IMR-90 (cell line): ENCODE data around the gene ZNF385C.

Source experiments
- ELK1 ChIP-seq: fragments of 150-350 bp; IDR thresholded peaks from 2 replicates; pipeline ENCODE4 v1.6.1; 2016; ENCODE audit warnings: low read depth, mild to moderate bottlenecking, low read length, moderate library complexity, borderline replicate concordance
- POLR2A ChIP-seq: IDR thresholded peaks from 2 replicates; pipeline ENCODE4 v1.6.1; 2012; ENCODE audit warnings: mild to moderate bottlenecking, low read depth, low read length
- SMC3 ChIP-seq: fragments of 150-350 bp; IDR thresholded peaks from 2 replicates; pipeline ENCODE4 v1.6.1; 2016; ENCODE audit warnings: low read depth, mild to moderate bottlenecking, antibody characterized with exemption, low read length, moderate library complexity

GRCh38 chr17:41985919-41986318 is 112.4 kb downstream of the ZNF385C start:
- no peak for TF ChIP-seq SMC3
- TF ChIP-seq POLR2A: no peak
- no peak for TF ChIP-seq ELK1
